ENCODE data around the gene LRFN5. TPM values are rescaled to one million over a fixed set of nuclear protein-coding genes. Genes with fewer than 3 reads are reported as not detected.

Gene LRFN5
- total RNA-seq, 1 donor from 2014 or later: 13.3 TPM

DNA sequence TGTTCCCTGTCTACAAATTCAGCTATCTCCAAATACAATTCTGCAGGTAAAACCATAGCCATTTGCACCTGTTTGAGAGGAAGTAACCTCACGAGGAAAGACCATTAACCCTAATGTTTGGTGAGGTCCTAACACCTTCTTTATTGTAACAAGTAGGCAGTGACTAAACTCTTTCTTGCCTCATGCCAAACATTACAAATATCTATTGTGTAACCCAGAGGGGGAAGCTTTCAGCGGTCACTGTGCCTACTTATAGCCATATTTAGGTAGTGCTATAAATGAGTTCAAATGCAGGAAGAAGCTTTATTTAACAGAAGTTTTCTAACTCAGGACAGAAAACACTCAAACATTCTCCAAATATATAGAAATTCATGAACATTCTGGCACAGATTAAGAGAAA is 252.7 kb downstream of the LRFN5 start:
- H3K27ac Mint-ChIP-seq (ENCODE audit: unreplicated experiment): no peak overlapping the region
- no peaks in the 10 kb centered on the region for H3K4me1 Mint-ChIP-seq (ENCODE audit: unreplicated experiment)
- no peak for DNase-seq (ENCODE audit: low spot score)
- no peaks in the 10 kb centered on the region for H3K36me3 Mint-ChIP-seq (ENCODE audit: low read depth, unreplicated experiment)
- H3K27me3 Mint-ChIP-seq (ENCODE audit: unreplicated experiment): no peaks in the 10 kb centered on the region
- TF ChIP-seq, protein P1, sequence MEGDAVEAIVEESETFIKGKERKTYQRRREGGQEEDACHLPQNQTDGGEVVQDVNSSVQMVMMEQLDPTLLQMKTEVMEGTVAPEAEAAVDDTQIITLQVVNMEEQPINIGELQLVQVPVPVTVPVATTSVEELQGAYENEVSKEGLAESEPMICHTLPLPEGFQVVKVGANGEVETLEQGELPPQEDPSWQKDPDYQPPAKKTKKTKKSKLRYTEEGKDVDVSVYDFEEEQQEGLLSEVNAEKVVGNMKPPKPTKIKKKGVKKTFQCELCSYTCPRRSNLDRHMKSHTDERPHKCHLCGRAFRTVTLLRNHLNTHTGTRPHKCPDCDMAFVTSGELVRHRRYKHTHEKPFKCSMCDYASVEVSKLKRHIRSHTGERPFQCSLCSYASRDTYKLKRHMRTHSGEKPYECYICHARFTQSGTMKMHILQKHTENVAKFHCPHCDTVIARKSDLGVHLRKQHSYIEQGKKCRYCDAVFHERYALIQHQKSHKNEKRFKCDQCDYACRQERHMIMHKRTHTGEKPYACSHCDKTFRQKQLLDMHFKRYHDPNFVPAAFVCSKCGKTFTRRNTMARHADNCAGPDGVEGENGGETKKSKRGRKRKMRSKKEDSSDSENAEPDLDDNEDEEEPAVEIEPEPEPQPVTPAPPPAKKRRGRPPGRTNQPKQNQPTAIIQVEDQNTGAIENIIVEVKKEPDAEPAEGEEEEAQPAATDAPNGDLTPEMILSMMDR (IDR thresholded peaks at IDR 0.05; ENCODE audit: unreplicated experiment): no peak
- H3K4me3 Mint-ChIP-seq (ENCODE audit: unreplicated experiment): no peak overlapping the region
- H3K9me3 Mint-ChIP-seq (ENCODE audit: unreplicated experiment): no peaks in the 10 kb centered on the region

DNA sequence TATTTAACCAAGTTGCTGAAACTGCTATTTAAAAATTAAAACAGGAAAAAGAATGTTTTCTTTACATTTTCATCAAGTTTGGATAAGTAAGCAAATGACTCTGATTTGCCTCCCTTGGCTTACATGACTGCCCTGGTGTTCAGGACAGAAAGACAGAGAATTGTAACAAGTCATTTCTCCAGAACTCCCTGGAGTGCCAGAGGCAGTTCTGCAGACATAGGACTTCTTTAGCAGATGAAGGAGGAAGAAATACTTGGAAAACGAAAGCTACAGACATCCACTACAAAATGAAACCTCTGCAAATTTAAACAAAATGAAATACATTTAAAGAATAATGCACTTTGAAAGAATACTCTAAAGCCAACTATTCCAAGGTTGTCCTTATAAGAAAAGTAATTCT is 253.9 kb downstream of the LRFN5 start:
- Mint-ChIP-seq H3K4me3 (ENCODE audit: unreplicated experiment) (no peak overlapping the region), H3K27me3 (ENCODE audit: unreplicated experiment) (no peaks in the 10 kb centered on the region), H3K27ac (ENCODE audit: unreplicated experiment) (no peak overlapping the region), H3K9me3 (ENCODE audit: unreplicated experiment) (no peaks in the 10 kb centered on the region), H3K36me3 (ENCODE audit: low read depth, unreplicated experiment) (no peaks in the 10 kb centered on the region), H3K4me1 (ENCODE audit: unreplicated experiment) (no peaks in the 10 kb centered on the region)
- no peak for DNase-seq (ENCODE audit: low spot score)
- TF ChIP-seq, protein P1 (IDR thresholded peaks at IDR 0.05; ENCODE audit: unreplicated experiment): no peak

DNA sequence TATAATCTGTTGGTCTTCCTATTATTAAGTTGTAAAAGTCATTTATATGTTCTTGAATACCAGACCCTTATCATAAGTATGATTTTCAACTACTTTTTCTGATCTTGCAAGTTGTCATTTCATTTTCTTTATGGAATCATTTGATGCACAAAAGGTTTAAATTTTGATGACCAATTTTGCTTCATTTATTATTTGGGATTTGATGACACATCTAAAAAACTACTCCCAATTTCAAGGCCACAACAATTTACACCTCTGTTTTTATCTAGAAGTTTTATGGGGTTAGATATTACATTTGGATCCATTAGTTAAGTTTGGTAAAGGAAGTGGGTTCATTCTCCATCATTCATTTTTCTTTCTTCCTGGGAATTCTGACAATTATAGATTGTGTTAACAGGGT is 259.2 kb downstream of the LRFN5 start:
- no peak overlapping the region for H3K27ac Mint-ChIP-seq (ENCODE audit: unreplicated experiment)
- H3K27me3 Mint-ChIP-seq (ENCODE audit: unreplicated experiment): no peaks in the 10 kb centered on the region
- TF ChIP-seq, protein P1 (IDR thresholded peaks at IDR 0.05; ENCODE audit: unreplicated experiment): no peak
- no peaks in the 10 kb centered on the region for H3K9me3 Mint-ChIP-seq (ENCODE audit: unreplicated experiment)
- H3K4me3 Mint-ChIP-seq (ENCODE audit: unreplicated experiment): no peak overlapping the region
- peaks cover 4% of the 10 kb centered on the region for H3K36me3 Mint-ChIP-seq (ENCODE audit: low read depth, unreplicated experiment)
- H3K4me1 Mint-ChIP-seq (ENCODE audit: unreplicated experiment): no peaks in the 10 kb centered on the region
- DNase-seq (ENCODE audit: low spot score): no peak

GRCh38 chr14:41868396-41868795 is 261.7 kb downstream of the LRFN5 start:
- H3K27ac Mint-ChIP-seq (ENCODE audit: unreplicated experiment): no peak overlapping the region
- H3K27me3 Mint-ChIP-seq (ENCODE audit: unreplicated experiment): no peaks in the 10 kb centered on the region
- no peaks in the 10 kb centered on the region for H3K9me3 Mint-ChIP-seq (ENCODE audit: unreplicated experiment)
- no peaks in the 10 kb centered on the region for H3K4me1 Mint-ChIP-seq (ENCODE audit: unreplicated experiment)
- H3K36me3 Mint-ChIP-seq (ENCODE audit: low read depth, unreplicated experiment): peaks cover 4% of the 10 kb centered on the region
- H3K4me3 Mint-ChIP-seq (ENCODE audit: unreplicated experiment): no peak overlapping the region
- TF ChIP-seq, protein P1 (IDR thresholded peaks at IDR 0.05; ENCODE audit: unreplicated experiment): no peak
- DNase-seq (ENCODE audit: low spot score): no peak

- H3K4me3 Mint-ChIP-seq (ENCODE audit: unreplicated experiment): no peak overlapping the region
- TF ChIP-seq, protein P1 (IDR thresholded peaks at IDR 0.05; ENCODE audit: unreplicated experiment): no peak
- H3K27me3 Mint-ChIP-seq (ENCODE audit: unreplicated experiment): no peaks in the 10 kb centered on the region
- peaks cover 4% of the 10 kb centered on the region for H3K36me3 Mint-ChIP-seq (ENCODE audit: low read depth, unreplicated experiment)
- H3K4me1 Mint-ChIP-seq (ENCODE audit: unreplicated experiment): no peaks in the 10 kb centered on the region
- DNase-seq (ENCODE audit: low spot score): no peak
- peak overlapping the region; percentile 62 for H3K27ac Mint-ChIP-seq (ENCODE audit: unreplicated experiment)
- no peaks in the 10 kb centered on the region for H3K9me3 Mint-ChIP-seq (ENCODE audit: unreplicated experiment)
Observed at GRCh38 chr14:41872931-41873685, 266.4 kb downstream of the LRFN5 start.
